LNCaP clone FGC (cell line): Measurements from ENCODE around the gene MAST4.

Source experiments
- DNase-seq: peaks from one replicate; pipeline ENCODE4 v3.0.0-alpha.2; 2011; ENCODE audit warnings: low read depth
- H3K4me3 ChIP-seq: 2 replicates; pipeline ENCODE4 v1.5.1; 2011; ENCODE audit warnings: mild to moderate bottlenecking, low read depth, low read length, control low read depth
- CTCF ChIP-seq: IDR thresholded peaks from 2 replicates; pipeline ENCODE4 v1.5.1; 2012; ENCODE audit warnings: mild to moderate bottlenecking; ENCODE audit not compliant: control insufficient read depth, insufficient read depth; ENCODE audit errors: extremely low read depth

MAST4 gene

GRCh38 chr5:67032921-67033664 is 436.9 kb downstream of the MAST4 start:
- DNase-seq = no peak
- TF ChIP-seq CTCF = no peak

DNA sequence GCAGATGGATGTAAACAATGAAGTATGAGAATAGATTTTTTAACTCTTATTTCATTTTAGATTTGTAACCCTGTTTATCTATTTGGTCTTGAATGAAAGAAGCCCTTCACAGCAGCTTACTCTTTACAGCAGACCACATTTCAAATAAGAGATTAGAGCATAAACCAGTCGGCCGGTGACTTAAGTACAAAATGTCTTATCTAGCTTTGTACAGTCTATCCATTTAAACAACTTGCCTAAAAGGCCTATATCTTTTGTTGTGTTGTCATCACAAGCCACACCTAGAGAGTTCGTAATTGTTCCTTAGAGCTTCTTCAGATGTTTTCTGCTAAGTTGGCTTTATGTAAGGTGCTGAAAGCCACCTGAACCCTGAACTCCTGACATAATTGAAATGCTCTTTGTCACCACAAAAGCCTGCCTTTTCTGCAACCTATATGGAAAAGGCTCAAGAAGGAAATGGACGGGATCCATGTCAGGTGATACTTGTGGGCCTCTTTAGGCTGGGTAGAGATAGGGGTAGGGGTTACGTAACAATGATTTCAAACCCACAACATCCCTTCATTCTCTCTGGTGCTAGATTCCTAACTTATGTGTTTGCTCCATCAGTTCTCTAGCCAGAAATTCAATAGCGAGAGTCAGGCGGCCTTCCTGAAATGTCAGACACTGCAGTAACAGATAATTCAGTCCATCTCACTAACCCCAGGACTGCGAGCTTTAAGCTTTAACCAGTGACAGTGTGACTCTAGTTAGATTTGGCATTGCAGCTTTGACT is 437.9 kb downstream of the MAST4 start:
- H3K4me3 ChIP-seq = no peak overlapping the region
- no peak for DNase-seq

More at GRCh38 chr5:67032921-67033664, 436.9 kb downstream of the MAST4 start:
- H3K4me3 ChIP-seq = no peak overlapping the region

GRCh38 chr5:67035098-67035740 is 439.0 kb downstream of the MAST4 start:
- no peak overlapping the region for H3K4me3 ChIP-seq
- no peak for TF ChIP-seq CTCF
- DNase-seq = no peak

More for the DNA sequence above, 437.9 kb downstream of the MAST4 start:
- TF ChIP-seq CTCF = no peak

DNA sequence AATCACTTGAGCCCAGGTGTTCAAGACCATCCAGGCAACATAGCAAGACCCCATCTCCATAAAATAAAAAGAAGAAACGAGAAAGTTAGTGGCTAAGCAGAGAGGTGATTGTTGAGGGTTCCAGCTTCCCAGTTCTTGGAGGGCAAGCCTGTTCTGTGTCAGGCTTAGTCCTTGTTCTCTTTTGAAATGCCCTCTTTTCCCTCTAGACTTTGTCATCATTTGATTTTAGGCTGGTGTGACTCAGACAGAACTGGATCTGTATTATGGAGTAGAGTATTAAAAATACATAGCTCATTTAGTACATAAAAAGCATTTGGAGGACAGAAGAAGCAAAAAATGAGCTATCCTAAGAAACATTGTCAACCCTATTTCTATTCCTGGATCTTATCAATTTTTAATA is 441.0 kb downstream of the MAST4 start:
- DNase-seq = no peak
- no peak for TF ChIP-seq CTCF
- no peak overlapping the region for H3K4me3 ChIP-seq

GRCh38 chr5:67038817-67039603 is 442.8 kb downstream of the MAST4 start:
- no peak for TF ChIP-seq CTCF
- no peak overlapping the region for H3K4me3 ChIP-seq
- no peak for DNase-seq

DNA sequence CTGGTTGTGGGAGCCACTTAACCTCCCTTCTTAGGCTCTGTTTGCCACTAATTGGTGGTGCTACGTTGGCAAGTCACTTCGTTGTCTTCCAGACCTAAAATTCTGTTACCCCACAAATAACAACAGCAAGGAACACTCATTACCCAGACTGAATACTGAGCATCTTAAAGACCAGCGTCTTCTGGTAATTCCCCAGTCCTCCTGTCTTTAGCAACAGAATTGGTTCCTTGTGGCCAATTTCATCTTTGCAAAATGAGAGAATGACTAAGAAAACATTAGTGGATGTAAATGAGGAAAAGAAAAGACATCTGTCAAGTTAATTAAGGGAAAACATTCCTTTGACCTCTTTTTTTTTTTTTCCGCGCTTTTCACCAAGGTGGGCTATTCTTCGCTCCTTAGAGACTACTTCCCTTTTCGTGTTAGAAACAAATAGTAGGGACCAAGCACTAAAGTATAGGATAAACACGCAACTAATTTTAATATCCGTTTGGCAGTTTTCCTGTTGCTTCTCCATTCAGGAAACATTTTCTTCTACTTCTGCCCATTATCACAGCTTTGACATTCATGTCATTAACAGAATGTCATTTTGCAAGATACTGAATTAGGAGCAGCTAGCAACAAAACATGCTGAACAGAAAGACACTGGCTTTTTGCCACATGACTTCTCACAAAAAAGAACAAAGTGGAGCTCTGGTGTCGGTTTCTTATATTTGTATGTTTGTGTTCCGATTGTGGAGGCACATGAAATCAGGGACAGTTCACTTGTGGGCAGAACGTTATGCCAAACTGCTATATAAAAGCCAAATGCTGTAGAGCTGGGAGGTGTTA is 446.2 kb downstream of the MAST4 start:
- no peak overlapping the region for H3K4me3 ChIP-seq
- no peak for DNase-seq
- TF ChIP-seq CTCF = no peak
